ENCODE data around the gene CEP152. TPM values are rescaled to one million over a fixed set of nuclear protein-coding genes. Genes with fewer than 3 reads are reported as not detected.

CEP152 gene
- total RNA-seq, 2 donors from 2014 or later, result 12.3 to 19.1 TPM

DNA sequence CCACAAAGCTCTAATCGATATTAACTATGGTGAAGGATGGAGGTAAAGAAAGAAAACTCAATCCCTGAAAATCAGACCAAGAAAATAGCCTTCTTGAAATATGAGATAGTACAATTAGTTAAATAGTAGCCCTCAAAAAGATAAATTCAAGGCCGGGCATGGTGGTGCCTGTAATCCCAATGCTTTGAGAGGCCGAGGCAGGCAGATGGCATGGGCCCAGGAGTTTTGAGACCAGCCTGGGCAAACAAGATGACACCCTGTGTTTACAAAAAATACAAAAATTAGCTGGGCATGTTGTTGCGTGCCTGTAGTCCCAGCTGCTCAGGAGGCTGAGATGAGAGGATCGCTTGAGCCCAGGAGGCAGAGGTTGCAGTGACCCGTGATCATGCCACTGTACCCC, 31.6 kb upstream of the CEP152 start:
- H3K4me1 ChIP-seq (ENCODE audit: control insufficient read depth, insufficient read depth, low read length), result no peaks in the 10 kb centered on the region
- no peak for TF ChIP-seq CTCF (conservative IDR thresholded peaks at IDR 0.05)
- DNase-seq, result no peak
- no peaks in the 10 kb centered on the region for H3K36me3 ChIP-seq (ENCODE audit: control insufficient read depth, insufficient read depth, low read length)
- 81 to 95% methylated on average over 5 of the region's 6 CpGs for WGBS, 2 experiments (ENCODE audit: insufficient coverage in 1 of 2, insufficient read length in 1 of 2)
- no peak overlapping the region for H3K4me3 ChIP-seq (ENCODE audit: low read length)
- Mint-ChIP-seq H3K4me1 (no peaks in the 10 kb centered on the region), H3K9me3 (no peaks in the 10 kb centered on the region), H3K4me3 (no peak overlapping the region), H3K36me3 (ENCODE audit: low read depth) (no peaks in the 10 kb centered on the region), H3K27me3 (ENCODE audit: insufficient read depth) (no peaks in the 10 kb centered on the region), H3K27ac (no peak overlapping the region)
- no peak overlapping the region for H3K9ac ChIP-seq (ENCODE audit: extremely low read depth, low read length, poor library complexity, severe bottlenecking)
- no peaks in the 10 kb centered on the region for H3K27me3 ChIP-seq (ENCODE audit: control insufficient read depth, insufficient read depth, low read length, poor library complexity, severe bottlenecking)
- no peaks in the 10 kb centered on the region for H3K9me3 ChIP-seq (ENCODE audit: control insufficient read depth, low read length)
- no peak overlapping the region for H3K27ac ChIP-seq (ENCODE audit: low read depth, low read length)

GRCh38 chr15:48834756-48835155, 23.9 kb upstream of the CEP152 start:
- H3K4me3 ChIP-seq (ENCODE audit: low read length), result no peak overlapping the region
- H3K36me3 Mint-ChIP-seq (ENCODE audit: low read depth), result no peaks in the 10 kb centered on the region
- H3K27me3 Mint-ChIP-seq (ENCODE audit: insufficient read depth), result no peaks in the 10 kb centered on the region
- no peak overlapping the region for H3K4me3 Mint-ChIP-seq
- no peaks in the 10 kb centered on the region for H3K36me3 ChIP-seq (ENCODE audit: control insufficient read depth, insufficient read depth, low read length)
- H3K9ac ChIP-seq (ENCODE audit: extremely low read depth, low read length, poor library complexity, severe bottlenecking), result no peak overlapping the region
- H3K4me1 Mint-ChIP-seq, result no peaks in the 10 kb centered on the region
- WGBS, 2 experiments (ENCODE audit: insufficient coverage in 1 of 2, insufficient read length in 1 of 2), result 84 to 100% methylated on average over 1 to 5 of the region's 5 CpGs
- H3K27ac ChIP-seq (ENCODE audit: low read depth, low read length), result no peak overlapping the region
- H3K9me3 ChIP-seq (ENCODE audit: control insufficient read depth, low read length), result no peaks in the 10 kb centered on the region
- DNase-seq, result no peak
- no peaks in the 10 kb centered on the region for H3K4me1 ChIP-seq (ENCODE audit: control insufficient read depth, insufficient read depth, low read length)
- no peak overlapping the region for H3K27ac Mint-ChIP-seq
- no peaks in the 10 kb centered on the region for H3K9me3 Mint-ChIP-seq
- no peak for TF ChIP-seq CTCF (conservative IDR thresholded peaks at IDR 0.05)
- H3K27me3 ChIP-seq (ENCODE audit: control insufficient read depth, insufficient read depth, low read length, poor library complexity, severe bottlenecking), result no peaks in the 10 kb centered on the region

DNA sequence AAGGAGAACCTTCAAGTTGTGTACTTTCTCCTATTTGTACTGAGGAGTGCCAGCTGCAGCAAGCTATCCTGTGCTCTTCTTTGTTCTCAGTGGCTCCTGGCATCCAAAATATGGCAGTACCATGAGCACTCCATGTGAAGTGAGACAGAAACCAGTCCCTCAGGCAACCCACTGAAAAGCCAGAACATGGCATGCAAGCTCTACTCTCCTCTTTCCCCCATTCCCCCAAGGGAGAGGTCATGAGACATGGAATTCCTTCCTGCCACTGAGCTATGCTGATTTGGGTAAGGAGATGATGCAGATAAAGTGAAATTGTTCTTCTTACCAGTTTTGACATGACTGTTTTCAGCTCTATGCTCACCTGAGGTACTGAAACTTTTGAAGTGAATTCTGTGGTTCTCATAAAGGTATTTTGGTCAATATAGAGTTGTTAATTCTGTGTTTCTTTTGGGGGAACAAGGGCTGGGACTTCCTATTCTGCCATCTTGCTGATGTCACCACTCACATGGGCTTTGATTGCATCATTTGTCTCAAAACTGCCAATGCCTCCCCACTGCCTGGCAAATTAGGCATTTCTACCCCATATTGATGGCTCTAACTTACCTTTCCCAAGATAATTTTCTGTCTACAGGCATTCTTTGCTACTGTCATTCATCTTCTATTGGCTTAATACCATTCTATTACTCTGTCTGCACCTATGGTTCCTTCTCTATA, 22.8 kb upstream of the CEP152 start:
- Mint-ChIP-seq H3K9me3 (no peaks in the 10 kb centered on the region), H3K4me1 (peaks cover 3% of the 10 kb centered on the region), H3K4me3 (no peak overlapping the region), H3K27me3 (ENCODE audit: insufficient read depth) (no peaks in the 10 kb centered on the region), H3K27ac (no peak overlapping the region), H3K36me3 (ENCODE audit: low read depth) (no peaks in the 10 kb centered on the region)
- no peak for DNase-seq
- no peak overlapping the region for H3K9ac ChIP-seq (ENCODE audit: extremely low read depth, low read length, poor library complexity, severe bottlenecking)
- no peaks in the 10 kb centered on the region for H3K27me3 ChIP-seq (ENCODE audit: control insufficient read depth, insufficient read depth, low read length, poor library complexity, severe bottlenecking)
- H3K9me3 ChIP-seq (ENCODE audit: control insufficient read depth, low read length), result no peaks in the 10 kb centered on the region
- no peak overlapping the region for H3K4me3 ChIP-seq (ENCODE audit: low read length)
- H3K27ac ChIP-seq (ENCODE audit: low read depth, low read length), result no peak overlapping the region
- H3K36me3 ChIP-seq (ENCODE audit: control insufficient read depth, insufficient read depth, low read length), result no peaks in the 10 kb centered on the region
- TF ChIP-seq CTCF (conservative IDR thresholded peaks at IDR 0.05), result no peak
- H3K4me1 ChIP-seq (ENCODE audit: control insufficient read depth, insufficient read depth, low read length), result no peaks in the 10 kb centered on the region

Data from endodermal cell (in vitro differentiated cells).